Frontal cortex (tissue), 4 donors: ENCODE measurements around the gene TTYH1. TPM values are rescaled to one million over a fixed set of nuclear protein-coding genes. Genes with fewer than 3 reads are reported as not detected.
A peak's percentile ranks its signal among the peaks of the same experiment; 100 is the strongest.

ENCODE experiments used
- DNase-seq, 2 donors: peaks; one replicate each; pipeline ENCODE4 v3.0.0; 2012; ENCODE audit warnings: low spot score in 2 of 2
- FAIRE-seq: peaks from 2 replicates; lab custom pipeline; 2012; peaks lifted over from hg19 to GRCh38; lab: Jason Lieb, UNC
- total RNA-seq: library from RNA; depleted of rRNA; stranded (reverse); fragments of >200 nt; gene quantifications from one replicate; pipeline ENCODE4 v1.2.3, GENCODE V29; 2014
- donor health status: control.
- donor health status: control.
- donor health status: control.

Gene TTYH1
- total RNA-seq, 1 donor from 2014 or later: 65.2 TPM

DNA sequence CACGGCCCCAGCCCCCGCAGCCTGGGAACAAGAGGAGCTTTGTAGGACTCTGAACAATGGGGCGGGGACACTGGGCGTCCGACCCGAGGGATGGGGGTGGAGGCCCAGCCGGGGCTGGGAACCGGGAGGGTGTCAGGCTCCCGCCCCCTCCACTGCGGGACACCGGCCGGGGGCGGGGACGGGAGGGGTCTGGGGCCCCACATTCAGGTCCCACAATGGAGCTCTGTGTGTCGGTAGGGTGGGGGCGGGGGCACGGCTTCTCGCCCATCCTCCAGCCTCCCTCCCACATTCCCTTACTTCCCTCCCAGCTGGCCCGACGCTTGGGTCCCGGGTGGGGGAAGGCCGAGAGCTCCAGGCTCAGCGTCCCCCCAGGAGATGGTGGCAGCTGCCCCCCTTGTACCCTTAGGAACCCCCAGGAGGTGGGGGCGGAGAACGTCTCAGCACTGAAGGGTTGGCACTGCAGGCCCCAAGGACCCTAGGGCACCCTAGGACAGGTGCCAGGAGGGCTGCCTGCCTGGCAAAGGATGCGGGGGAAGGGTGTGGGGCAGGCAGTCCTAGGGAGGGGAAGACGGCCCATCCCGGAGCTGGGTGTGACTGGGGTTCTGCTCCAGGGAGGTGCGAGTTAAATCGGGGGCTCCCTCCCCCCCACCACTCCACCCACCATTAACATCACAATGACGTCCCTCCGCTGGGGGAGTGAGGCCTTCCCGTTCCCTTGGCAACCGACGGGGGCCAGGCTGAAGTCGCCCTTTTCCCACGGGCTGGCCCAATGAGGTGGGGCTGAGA, 5.3 kb downstream of the TTYH1 start:
- DNase-seq: peak; percentile 91 to 94

DNA sequence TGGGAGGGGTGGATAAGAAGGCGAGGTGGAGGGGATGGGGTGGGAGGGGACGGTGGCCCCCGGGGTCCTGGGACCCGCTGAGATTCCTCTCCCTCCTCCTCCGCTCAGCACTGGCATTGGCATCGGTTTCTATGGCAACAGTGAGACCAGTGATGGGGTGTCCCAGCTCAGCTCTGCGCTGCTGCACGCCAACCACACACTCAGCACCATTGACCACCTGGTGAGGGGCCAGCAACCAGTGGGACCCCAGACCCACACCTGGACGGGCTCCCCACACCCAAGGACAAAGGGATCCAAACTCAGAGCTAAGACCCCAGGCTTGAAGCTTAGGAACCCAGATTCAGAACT, 5.9 kb downstream of the TTYH1 start:
- DNase-seq: no peak

More for the DNA sequence above, 5.3 kb downstream of the TTYH1 start:
- no peak for FAIRE-seq

DNA sequence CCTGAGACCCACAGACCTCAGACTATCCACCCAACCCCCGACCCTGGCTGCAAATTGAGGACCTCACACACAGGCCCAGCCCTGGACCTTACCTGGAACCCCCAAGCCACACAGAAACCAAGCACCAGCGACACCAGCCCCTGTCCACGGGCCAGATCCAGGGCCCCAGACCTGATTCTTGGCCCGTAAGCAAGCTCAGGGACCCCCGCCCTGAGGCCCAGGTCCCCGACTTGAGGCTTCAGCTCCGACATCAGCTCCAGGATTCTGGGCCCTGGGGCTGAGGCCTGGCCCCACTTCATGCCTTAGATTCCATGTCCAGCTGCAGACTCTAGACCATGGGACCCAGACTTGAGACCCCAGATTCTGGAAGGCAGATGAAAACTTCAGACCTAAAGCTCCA, 6.3 kb downstream of the TTYH1 start:
- no peak for FAIRE-seq
- DNase-seq: no peak

More for the DNA sequence above, 5.9 kb downstream of the TTYH1 start:
- no peak for FAIRE-seq

DNA sequence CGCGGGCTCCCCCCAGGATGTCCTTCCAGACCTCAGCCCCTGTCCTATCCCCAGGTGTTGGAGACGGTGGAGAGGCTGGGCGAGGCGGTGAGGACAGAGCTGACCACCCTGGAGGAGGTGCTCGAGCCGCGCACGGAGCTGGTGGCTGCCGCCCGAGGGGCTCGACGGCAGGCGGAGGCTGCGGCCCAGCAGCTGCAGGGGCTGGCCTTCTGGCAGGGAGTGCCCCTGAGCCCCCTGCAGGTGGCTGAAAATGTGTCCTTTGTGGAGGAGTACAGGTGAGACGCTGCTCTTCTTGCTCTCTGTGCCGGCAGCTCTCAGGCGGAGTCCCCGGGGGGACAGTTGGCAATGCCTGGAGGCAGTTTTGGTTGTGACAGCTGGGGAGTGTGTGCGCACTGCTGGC, 6.9 kb downstream of the TTYH1 start:
- no peak for FAIRE-seq
- peak in 1 of 2 donors; percentile 9 for DNase-seq

DNA sequence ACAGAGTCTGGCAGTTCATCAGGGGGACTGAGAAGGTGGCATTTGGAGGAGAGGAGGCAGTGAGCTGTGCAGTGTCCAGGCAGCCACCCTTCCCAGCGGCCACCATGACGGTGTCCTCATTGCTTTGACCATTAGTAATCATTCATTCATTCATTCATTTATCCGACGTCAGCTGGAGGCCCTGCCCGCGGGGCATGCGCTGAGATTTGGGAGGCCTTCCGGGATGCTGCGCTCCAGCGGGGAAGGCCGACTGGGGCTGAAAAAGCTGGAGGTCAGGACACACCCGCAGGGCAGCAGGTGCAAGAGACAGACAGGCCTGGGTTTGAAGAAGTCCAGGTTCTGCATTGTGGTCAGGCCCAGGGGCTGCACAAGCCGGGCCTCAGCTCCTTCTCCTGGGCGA, 8.9 kb downstream of the TTYH1 start:
- no peak for DNase-seq
- FAIRE-seq: no peak

DNA sequence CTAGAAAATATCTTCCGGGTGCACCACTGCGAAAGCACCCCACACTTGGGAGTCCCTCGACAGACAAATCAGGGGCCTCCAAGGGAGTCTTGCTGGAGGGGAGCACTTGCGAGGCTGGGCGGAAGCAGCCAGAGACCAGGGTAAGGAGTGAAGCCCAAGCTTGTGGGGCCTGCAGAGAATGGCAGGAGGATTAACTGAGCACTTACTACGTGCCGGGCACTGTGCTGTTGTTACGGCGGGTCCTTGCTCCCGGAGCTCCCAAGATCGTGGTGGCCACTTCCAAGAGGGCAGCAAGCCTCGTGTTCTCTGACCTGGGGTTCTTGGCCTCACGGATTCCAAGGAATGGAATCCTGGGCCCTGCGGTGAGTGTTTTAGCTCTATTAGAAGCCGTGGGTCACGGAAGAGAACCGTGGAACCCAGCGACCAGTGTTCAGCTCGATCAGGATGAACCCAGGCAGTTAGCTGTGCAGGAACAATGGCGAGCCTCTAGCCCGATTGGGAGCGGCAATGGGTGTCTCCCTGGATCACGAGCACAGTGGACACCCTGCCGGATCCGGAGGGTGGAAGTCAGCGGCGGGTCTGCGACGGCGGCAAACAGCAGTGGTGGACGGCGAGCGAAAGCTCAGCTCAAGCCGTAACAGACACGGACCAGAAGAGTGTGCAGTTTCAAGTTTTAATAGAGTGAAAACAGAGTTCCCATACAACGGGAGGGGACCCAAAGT, 9.6 kb downstream of the TTYH1 start:
- DNase-seq (no peak), FAIRE-seq (no peak)

DNA sequence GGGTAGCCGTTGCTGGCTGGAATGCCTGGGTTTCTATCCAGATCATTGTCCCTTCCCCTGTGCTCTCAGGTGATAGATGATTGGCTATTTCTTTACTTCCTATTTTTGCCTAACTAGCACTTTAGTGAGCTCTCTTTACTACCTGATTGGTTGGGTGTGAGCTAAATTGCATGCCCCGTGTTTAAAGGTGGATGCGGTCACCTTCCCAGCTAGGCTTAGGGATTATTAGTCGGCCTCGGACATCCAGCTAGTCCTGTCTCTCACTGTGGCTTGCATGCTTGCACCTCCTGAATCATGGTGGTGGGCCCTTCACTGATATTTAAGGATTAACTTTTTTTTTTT, 10.1 kb downstream of the TTYH1 start:
- DNase-seq: no peak
- no peak for FAIRE-seq

DNA sequence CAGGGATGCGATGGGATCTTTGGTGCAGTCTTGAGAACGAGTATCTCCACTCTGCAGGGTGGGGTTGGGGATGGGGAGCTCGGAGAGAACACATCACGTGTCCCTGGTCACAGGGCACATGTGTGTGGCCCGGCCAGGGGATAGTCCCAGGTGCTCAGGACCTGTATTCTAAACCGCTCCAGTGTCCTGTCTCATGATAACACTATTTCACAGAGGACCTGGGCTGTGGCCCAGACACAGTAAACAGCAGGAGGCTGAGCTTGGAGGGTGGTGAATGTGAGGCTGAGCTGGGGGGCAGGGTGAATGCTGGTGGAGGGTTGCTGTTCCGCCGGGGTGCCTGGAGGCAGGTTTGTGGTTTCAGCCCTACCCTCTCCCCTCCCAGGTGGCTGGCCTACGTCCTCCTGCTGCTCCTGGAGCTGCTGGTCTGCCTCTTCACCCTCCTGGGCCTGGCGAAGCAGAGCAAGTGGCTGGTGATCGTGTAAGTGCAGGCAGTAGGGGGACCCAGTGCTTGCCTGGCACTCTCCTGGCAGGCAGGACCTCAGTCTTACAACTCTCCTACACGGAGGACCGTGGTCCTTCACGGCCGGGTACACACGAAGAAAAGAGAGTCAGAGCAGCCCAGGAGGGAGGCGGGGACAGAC, 11.1 kb downstream of the TTYH1 start:
- FAIRE-seq: no peak
- peak in 1 of 2 donors; percentile 24 for DNase-seq

DNA sequence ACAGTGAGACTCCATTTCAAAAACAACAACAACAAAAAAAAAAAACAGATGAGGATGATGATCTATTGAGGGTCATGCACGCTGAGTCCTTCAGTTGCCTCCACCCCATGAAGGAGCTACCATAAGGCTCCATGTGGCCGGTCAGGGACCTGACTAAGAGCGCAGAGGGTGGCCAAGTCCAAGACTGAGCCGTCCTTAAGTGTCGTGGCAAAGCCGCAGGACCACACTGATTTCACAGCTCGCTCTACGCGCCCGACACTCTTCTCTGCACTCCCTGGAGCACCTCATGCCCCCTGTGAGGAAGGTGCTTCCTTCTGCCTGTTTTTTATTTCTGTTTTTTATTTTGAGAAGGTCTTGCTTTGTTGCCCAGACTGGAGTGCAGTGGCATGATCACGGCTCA, 12.3 kb downstream of the TTYH1 start:
- no peak for FAIRE-seq
- no peak for DNase-seq

DNA sequence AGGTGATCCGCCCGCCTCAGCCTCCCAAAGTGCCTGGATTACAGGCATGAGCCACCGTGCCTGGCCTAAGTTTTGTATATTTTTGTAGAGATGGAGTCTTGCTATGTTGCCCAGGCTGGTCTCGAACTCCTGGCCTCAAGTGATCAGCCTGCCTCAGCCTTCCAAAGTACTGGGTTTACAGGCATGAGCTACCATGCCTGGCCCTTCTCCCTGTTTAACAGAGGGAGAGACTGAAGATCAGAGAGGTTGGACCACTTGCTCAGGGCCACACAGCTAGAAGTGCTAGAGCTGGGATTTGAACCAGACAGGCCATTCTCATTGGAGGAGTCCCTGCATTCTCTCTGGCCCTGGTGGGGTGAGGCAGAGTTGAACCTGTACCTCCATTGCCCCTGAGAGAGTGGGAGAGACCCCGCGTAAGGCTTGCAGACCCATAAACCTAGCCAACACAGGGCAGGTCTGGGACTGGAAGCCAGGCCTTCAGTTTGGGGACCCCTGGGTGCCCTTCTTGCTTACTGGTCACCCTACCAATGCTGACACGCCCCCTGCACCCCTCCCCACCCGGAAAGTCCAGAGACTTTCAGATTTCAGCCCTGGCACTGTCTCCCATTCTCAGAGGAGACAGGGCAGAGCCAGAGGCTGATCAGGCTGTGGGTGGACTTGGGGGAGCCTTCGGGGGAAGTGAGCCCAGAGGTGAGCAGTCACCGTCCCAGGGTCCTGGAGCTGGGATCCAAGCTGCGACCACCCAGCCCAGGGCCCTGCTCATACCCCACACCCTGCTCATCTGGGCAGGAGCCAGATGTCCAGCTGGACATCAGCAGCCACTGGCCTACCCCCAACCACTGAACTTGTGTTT, 13.3 kb downstream of the TTYH1 start:
- DNase-seq: no peak
- FAIRE-seq: no peak

DNA sequence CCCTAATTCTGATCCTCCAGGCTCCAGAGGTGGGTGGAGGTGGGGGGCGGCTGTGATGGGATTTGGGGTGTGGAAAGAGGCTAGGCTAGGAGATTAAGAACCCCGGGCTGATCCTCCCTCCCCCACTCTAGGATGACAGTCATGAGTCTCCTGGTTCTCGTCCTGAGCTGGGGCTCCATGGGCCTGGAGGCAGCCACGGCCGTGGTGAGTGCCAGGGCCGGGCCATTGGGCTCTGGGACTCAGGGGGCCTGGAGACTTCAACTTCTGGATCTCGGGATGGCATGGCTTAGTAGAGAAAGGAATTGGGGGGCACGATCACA, 13.9 kb downstream of the TTYH1 start:
- no peak for DNase-seq

DNA sequence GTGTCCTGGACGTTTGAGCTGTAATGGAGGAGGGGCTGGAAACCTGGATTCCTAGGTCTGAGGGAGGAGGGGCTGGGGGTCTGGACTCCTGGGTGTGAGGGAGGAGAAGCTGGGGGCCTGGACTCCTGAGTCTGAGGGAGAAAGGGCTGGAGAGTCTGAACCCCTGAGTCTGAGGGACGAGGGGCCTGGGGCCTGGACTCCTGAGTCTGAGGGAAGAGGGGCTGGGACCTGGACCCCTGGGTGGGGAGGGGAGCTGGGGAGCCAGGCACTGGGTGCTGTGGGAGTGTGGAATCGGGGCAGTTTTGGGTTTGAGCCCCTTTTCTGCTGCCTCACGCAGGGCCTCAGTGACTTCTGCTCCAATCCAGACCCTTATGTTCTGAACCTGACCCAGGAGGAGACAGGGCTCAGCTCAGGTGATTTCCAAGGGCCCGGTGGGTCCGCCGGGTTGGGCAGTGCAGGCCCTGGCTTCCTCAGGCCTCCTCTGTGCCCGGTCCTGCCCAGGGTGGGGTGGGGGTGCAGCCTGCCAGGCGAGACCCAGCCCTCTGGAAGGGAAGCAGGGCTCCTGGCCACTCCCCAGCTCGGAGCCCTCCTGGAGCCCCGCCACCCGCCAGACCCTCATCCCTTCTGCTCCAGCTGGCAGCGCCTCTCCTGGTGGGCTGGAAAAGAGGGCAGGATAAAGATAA, 14.4 kb downstream of the TTYH1 start:
- FAIRE-seq: no peak
- DNase-seq: no peak

More for the DNA sequence above, 13.9 kb downstream of the TTYH1 start:
- FAIRE-seq: no peak

DNA sequence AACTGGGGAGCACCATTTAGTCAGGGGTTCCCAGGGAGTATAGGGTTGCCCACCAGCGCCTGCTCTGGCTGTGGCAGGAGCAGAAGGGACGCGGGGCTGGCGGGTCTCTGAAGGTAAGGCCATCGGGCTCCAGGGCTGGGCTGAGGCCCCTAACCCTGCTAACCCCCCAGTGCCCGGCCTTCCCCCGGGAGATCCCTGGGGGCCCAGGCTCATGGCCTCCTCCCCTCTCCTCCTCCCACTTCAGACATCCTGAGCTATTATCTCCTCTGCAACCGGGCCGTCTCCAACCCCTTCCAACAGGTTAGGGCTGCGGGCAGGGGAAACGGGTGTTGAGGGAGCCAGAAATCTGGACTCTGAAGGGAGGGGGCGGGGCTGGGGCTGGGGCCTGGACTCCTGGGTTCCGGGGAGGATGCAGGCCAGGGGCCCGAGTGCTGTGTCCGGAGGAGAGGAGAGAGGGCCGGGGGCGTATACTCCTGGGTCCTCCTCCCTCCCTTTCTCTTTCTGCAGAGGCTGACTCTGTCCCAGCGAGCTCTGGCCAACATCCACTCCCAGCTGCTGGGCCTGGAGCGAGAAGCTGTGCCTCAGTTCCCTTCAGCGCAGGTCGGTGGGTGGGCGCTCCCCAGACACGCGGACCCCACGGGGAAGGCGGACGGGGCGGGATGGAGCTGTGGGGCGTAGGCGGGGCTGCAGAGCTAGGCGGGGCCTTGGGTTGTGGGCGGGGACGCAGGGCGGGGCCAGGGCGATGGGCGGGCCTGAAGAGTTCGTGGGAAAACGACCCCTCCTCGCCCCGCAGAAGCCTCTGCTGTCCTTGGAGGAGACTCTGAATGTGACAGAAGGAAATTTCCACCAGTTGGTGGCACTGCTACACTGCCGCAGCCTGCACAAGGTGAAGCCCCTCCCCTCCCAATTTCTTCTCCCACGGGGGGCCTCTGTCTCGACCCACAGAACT, 15.3 kb downstream of the TTYH1 start:
- DNase-seq (peak in 1 of 2 donors; percentile 78), FAIRE-seq (no peak)

DNA sequence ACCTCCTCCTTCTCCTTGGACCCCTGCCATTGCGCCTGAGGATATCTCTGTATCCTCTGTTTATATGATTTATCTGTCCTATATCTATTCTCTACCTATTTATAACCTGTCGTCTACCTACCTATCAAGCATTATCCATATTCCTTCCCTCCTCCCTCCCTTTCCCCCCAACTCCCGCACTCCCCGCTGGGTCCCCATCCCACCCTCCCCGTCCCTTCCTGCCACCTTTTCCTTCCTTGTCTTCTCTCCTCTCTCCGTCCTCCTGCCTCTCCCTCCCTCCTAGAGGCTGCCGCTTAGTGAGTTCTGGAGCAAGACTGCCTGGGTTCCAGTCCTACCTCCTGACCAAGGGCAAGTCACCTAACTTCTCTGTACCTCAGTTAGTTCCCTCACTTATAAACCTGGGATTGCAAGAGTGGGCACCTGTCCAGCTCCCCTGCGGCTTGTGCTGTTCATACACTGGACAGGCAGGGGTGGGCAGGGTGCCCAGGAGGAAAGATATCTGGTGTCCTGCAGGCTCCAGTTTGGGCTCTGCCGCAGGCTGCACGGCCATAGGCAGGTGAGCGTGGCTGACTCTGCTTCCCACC, 16.1 kb downstream of the TTYH1 start:
- FAIRE-seq (no peak), DNase-seq (no peak)

DNA sequence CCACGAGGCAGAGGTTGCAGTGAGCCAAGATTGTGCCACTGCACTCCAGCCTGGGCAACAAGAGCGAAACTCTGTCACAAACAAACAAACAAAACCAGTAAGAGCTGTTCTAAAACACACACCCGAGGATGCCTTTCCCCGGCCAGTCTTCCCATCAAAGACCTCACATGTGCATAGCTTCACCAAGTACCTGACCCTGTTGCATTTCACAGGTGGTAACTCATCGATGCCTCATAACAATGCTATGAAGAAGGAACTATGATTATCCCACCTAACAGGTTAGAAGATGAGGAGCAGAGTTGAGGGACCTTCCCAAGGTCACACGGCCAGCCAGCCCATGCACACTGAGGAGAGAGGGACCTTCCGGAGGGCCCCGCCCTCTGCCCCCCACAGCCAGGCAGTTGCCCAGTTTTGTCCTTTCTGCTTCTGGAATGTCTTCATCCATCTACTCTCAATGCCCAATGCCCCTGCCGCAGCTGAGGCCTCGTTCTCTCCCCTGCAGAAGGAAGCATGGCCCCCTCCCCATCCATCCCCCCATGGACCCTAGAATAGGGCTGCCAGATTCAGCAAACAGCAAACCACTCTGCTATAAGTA, 17.0 kb downstream of the TTYH1 start:
- FAIRE-seq (no peak), DNase-seq (no peak)

DNA sequence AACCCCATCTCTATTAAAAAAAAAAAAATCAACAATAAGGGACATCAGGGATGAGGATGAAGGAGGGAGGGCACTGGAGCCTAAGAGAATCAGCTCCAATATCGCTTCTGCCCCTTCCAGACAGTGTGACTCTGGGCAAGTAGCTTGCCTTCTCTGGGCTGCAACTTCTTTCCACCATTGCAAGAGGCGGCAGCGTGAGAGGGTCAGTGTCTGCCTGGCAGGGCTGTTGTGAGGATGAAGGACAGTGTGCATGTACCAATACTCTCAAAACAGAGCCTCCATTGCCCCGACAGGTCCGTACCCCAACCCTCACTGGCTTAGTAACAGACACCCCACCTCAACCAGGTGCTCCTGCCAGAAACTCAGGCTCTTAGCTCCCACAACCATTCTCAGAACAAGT, 18.4 kb downstream of the TTYH1 start:
- DNase-seq (no peak), FAIRE-seq (no peak)

DNA sequence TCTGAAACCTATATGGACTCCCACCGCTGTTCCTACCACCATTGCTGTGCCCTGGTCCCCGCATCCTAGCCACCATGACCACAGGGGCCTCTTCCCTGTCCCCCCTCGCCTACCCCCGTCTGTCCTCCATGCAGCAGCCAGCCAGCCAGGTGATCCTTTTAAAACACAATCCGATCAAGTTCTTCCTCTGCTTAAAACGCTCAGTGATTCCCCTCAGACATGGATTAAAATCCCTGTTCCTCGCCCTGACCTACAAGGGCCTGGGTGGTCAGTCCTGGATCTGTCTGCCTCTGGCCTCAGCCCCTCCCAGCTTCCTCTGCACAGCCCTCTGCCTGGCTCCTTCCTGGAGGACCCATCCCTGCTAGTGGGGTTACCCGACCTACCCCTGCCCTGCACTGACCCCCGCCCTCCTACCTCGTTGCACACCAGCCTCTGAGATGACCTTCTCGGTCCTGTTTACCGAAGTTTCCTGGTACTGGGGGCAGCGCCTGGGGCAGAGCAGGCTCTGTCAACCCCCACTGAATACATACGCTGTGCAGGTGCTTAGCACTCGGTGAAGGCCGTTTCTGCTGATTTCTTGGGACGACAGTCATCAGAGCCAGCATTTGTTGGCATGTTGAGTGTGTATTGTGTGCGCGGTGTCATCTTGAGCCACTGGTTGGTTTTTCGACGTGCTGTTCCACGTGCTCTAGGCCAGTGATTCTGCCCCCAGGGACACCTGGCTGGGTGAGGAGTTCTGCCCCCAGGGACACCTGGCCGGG, 19.0 kb downstream of the TTYH1 start:
- DNase-seq (no peak), FAIRE-seq (no peak)
